Brain microvascular endothelial cell (primary cell): ENCODE data around the gene SLC49A3.
"Not testable (repeated sequence)": the region's sequence is repeated elsewhere in the genome, so short reads cannot be mapped to it uniquely, and the experiment has no call there.

Experiments used
- DNase-seq: peaks from one replicate; pipeline ENCODE4 v3.0.0-alpha.2; 2020
- H3K27ac ChIP-seq: fragments of 250-450 bp; sonication (Bioruptor Pico); 2 replicates; pipeline ENCODE4 v1.5.1; 2020; ENCODE audit warnings: mild to moderate bottlenecking, moderate library complexity
- H3K27me3 ChIP-seq: fragments of 250-450 bp; sonication (Bioruptor Pico); replicated peaks from 2 replicates; pipeline ENCODE4 v1.5.1; 2020; ENCODE audit warnings: mild to moderate bottlenecking
- H3K36me3 ChIP-seq: fragments of 250-450 bp; sonication (Bioruptor Pico); replicated peaks from 2 replicates; pipeline ENCODE4 v1.5.1; 2020; ENCODE audit warnings: mild to moderate bottlenecking
- H3K4me3 ChIP-seq: 2 replicates; pipeline ENCODE4 v1.5.1; 2011; ENCODE audit warnings: low read depth, mild to moderate bottlenecking, control low read depth, low read length, moderate library complexity
- CTCF ChIP-seq: IDR thresholded peaks from 2 replicates; pipeline ENCODE4 v1.5.1; 2011; ENCODE audit warnings: low read depth, mild to moderate bottlenecking, moderate library complexity, low read length, control low read depth, inconsistent platforms; ENCODE audit errors: missing control alignments
- in situ Hi-C: cut with HindIII; loops from 2 replicates; pipeline ENCODE4 v1.10.0; 2017; ENCODE audit warnings: low sequenced_read_pairs, low pct_ligation_motif_present

Gene SLC49A3

GRCh38 chr4:732911-733630 is 44.1 kb upstream of the SLC49A3 start:
- Histone ChIP-seq H3K4me3 (no peak overlapping the region), H3K36me3 (peaks cover 54% of the 10 kb centered on the region), H3K27ac (no peak overlapping the region), H3K27me3 (no peaks in the 10 kb centered on the region)
- DNase-seq: no peak
- in situ Hi-C loops: no loop called here
- no peak for TF ChIP-seq CTCF

GRCh38 chr4:732486-732885 is 43.5 kb upstream of the SLC49A3 start:
- H3K36me3 ChIP-seq: peaks cover 49% of the 10 kb centered on the region
- no peak for DNase-seq
- no peak for TF ChIP-seq CTCF
- in situ Hi-C loops: no loop called here
- H3K27me3 ChIP-seq: no peaks in the 10 kb centered on the region
- H3K4me3 ChIP-seq: no peak overlapping the region
- H3K27ac ChIP-seq: no peak overlapping the region

- peaks cover 44% of the 10 kb centered on the region for H3K36me3 ChIP-seq
- H3K27ac ChIP-seq, DNase-seq, in situ Hi-C loops, H3K4me3 ChIP-seq, H3K27me3 ChIP-seq: not testable (repeated sequence)
Observed at GRCh38 chr4:731954-732353, 43.0 kb upstream of the SLC49A3 start.

- H3K27me3 ChIP-seq, H3K27ac ChIP-seq, H3K4me3 ChIP-seq, in situ Hi-C loops, DNase-seq: not testable (repeated sequence)
- peaks cover 44% of the 10 kb centered on the region for H3K36me3 ChIP-seq
Observed at GRCh38 chr4:730946-731904, 42.3 kb upstream of the SLC49A3 start.

- no peaks in the 10 kb centered on the region for H3K27me3 ChIP-seq
Observed at GRCh38 chr4:730511-730910, 41.6 kb upstream of the SLC49A3 start.

More at GRCh38 chr4:730511-730910, 41.6 kb upstream of the SLC49A3 start:
- no peak overlapping the region for H3K27ac ChIP-seq
- H3K4me3 ChIP-seq: no peak overlapping the region
- H3K36me3 ChIP-seq: peaks cover 39% of the 10 kb centered on the region
- TF ChIP-seq CTCF: no peak
- no peak for DNase-seq
- in situ Hi-C loops: no loop called here
